Keratinocyte (primary cell): Measurements from ENCODE around the gene GDA. TPM values are rescaled to one million over a fixed set of nuclear protein-coding genes. Genes with fewer than 3 reads are reported as not detected.

Source experiments
- DNase-seq: peaks from one replicate; pipeline ENCODE4 v3.0.0-alpha.2; 2011; ENCODE audit warnings: low read depth, missing footprints, low spot score
- FAIRE-seq: peaks from 2 replicates; lab custom pipeline; 2011; peaks lifted over from hg19 to GRCh38; lab: Jason Lieb, UNC
- H2AFZ ChIP-seq: 2 replicates; pipeline ENCODE4 v1.6.0; 2012; ENCODE audit warnings: low read length, control low read depth, inconsistent platforms; ENCODE audit not compliant: control insufficient read depth
- H3K27ac ChIP-seq: 2 replicates; pipeline ENCODE4 v1.5.1; 2011; ENCODE audit warnings: low read length; ENCODE audit not compliant: control insufficient read depth, insufficient read depth
- H3K27me3 ChIP-seq: 3 replicates; pipeline ENCODE4 v1.6.0; 2011; ENCODE audit warnings: low read length; ENCODE audit not compliant: control insufficient read depth, insufficient read depth; ENCODE audit errors: extremely low read depth
- H3K36me3 ChIP-seq, 2 experiments: 2 replicates in 1 of 2; 3 replicates in 1 of 2; pipeline ENCODE4 v1.5.1; 2011; ENCODE audit warnings: low read length in 2 of 2, mild to moderate bottlenecking in 1 of 2; ENCODE audit not compliant: control insufficient read depth in 2 of 2, insufficient read depth in 2 of 2; ENCODE audit errors: extremely low read depth in 1 of 2
- H3K4me1 ChIP-seq: 3 replicates; pipeline ENCODE4 v1.5.1; 2011; ENCODE audit warnings: low read length; ENCODE audit not compliant: control insufficient read depth, insufficient read depth; ENCODE audit errors: extremely low read depth
- H3K4me2 ChIP-seq: 3 replicates; pipeline ENCODE4 v1.6.0; 2011; ENCODE audit warnings: low read depth, low read length; ENCODE audit not compliant: control insufficient read depth, insufficient read depth; ENCODE audit errors: extremely low read depth
- H3K4me3 ChIP-seq, 3 experiments: fragments of 200-600 bp in 1 of 3; sonication (generic) in 1 of 3; 2 replicates in 2 of 3; 3 replicates in 1 of 3; pipeline ENCODE4 v1.5.1; 2011 to 2016; ENCODE audit warnings: low read length in 3 of 3, mild to moderate bottlenecking in 3 of 3, control low read depth in 2 of 3, inconsistent platforms in 1 of 3, low read depth in 1 of 3, mixed read lengths in 1 of 3, mixed run types in 1 of 3, moderate library complexity in 1 of 3; ENCODE audit not compliant: control insufficient read depth in 2 of 3, insufficient read depth in 2 of 3; ENCODE audit errors: extremely low read depth in 1 of 3
- H3K79me2 ChIP-seq: 2 replicates; pipeline ENCODE4 v1.6.0; 2012; ENCODE audit warnings: low read length; ENCODE audit not compliant: control insufficient read depth, insufficient read depth
- H3K9ac ChIP-seq: 3 replicates; pipeline ENCODE4 v1.6.0; 2011; ENCODE audit warnings: low read length; ENCODE audit not compliant: control insufficient read depth, insufficient read depth; ENCODE audit errors: extremely low read depth
- H3K9me1 ChIP-seq: 3 replicates; pipeline ENCODE4 v1.6.0; 2011; ENCODE audit warnings: low read length; ENCODE audit not compliant: control insufficient read depth, insufficient read depth; ENCODE audit errors: extremely low read depth
- H3K9me3 ChIP-seq: 2 replicates; pipeline ENCODE4 v1.5.1; 2012; ENCODE audit warnings: low read depth, low read length; ENCODE audit not compliant: control insufficient read depth
- H4K20me1 ChIP-seq: 3 replicates; pipeline ENCODE4 v1.6.0; 2011; ENCODE audit warnings: low read length; ENCODE audit not compliant: control insufficient read depth, insufficient read depth; ENCODE audit errors: extremely low read depth
- CTCF ChIP-seq, 3 experiments: IDR thresholded peaks in 1 of 3; conservative IDR thresholded peaks in 1 of 3; optimal IDR thresholded peaks in 1 of 3; 2 replicates in 2 of 3; 3 replicates in 1 of 3; pipeline versions ENCODE3 to v1.5.1; 2011; ENCODE audit warnings: low read length in 3 of 3, mild to moderate bottlenecking in 3 of 3, moderate library complexity in 2 of 3, control low read depth in 1 of 3, inconsistent platforms in 1 of 3; ENCODE audit not compliant: insufficient read depth in 2 of 3; ENCODE audit errors: extremely low read depth in 1 of 3
- EZH2 ChIP-seq: IDR thresholded peaks from one replicate; pipeline ENCODE4 v1.6.1; 2012; ENCODE audit warnings: inconsistent platforms, mild to moderate bottlenecking, low read length, moderate library complexity
- dilution Hi-C: fragments of 300-500 bp; cut with MboI; formaldehyde crosslinking; loops from one replicate; pipeline ENCODE4 v1.7.0; 2020; ENCODE audit warnings: low sequenced_read_pairs; ENCODE audit not compliant: extremely low pct_ligation_motif_present
- polyA minus RNA-seq, 3 experiments: library from RNA; depleted of rRNA, polyadenylated mRNA; stranded (reverse); fragments of >200 nt; gene quantifications; 1 replicate in 1 of 3; 2 replicates in 1 of 3; 3 replicates in 1 of 3; pipeline ENCODE4 v1.2.3, GENCODE V29; 2011
- polyA plus RNA-seq, 5 experiments: library from polyadenylated mRNA; depleted of rRNA in 3 of 5; stranded (reverse) in 3 of 5; stranded (forward) in 1 of 5; unstranded in 1 of 5; fragments of >200 nt; gene quantifications; 1 replicate in 1 of 5; 2 replicates in 3 of 5; 3 replicates in 1 of 5; pipeline versions ENCODE4 v1.2.1 to v1.2.3, GENCODE V29; 2011 to 2012; ENCODE audit warnings: missing spikeins in 2 of 5, low read depth in 1 of 5, low replicate concordance in 1 of 5

Gene GDA
- polyA plus RNA-seq (0.29 to 0.75 TPM (median 0.75 TPM) in 3 replicates), polyA minus RNA-seq (0.20 to 0.67 TPM (median 0.59 TPM) in 3 replicates)
- polyA plus RNA-seq (2011; ENCODE audit: low read depth), result 2.8 TPM
- 0.42 and 0.78 TPM in 2 replicates for polyA plus RNA-seq (2011; cell fraction: cytosol; rRNA removed)
- 1.8 and 1.9 TPM in 2 replicates for polyA plus RNA-seq (2011; cell fraction: nucleus; rRNA removed)
- 0.29 and 4.4 TPM in 2 replicates for polyA plus RNA-seq (2012; ENCODE audit: low replicate concordance)
- 1.7 TPM for polyA minus RNA-seq (2011; cell fraction: cytosol; rRNA and poly(A)+ RNA removed)
- polyA minus RNA-seq (2011; cell fraction: nucleus; rRNA and poly(A)+ RNA removed), result 2.4 and 2.7 TPM in 2 replicates

DNA sequence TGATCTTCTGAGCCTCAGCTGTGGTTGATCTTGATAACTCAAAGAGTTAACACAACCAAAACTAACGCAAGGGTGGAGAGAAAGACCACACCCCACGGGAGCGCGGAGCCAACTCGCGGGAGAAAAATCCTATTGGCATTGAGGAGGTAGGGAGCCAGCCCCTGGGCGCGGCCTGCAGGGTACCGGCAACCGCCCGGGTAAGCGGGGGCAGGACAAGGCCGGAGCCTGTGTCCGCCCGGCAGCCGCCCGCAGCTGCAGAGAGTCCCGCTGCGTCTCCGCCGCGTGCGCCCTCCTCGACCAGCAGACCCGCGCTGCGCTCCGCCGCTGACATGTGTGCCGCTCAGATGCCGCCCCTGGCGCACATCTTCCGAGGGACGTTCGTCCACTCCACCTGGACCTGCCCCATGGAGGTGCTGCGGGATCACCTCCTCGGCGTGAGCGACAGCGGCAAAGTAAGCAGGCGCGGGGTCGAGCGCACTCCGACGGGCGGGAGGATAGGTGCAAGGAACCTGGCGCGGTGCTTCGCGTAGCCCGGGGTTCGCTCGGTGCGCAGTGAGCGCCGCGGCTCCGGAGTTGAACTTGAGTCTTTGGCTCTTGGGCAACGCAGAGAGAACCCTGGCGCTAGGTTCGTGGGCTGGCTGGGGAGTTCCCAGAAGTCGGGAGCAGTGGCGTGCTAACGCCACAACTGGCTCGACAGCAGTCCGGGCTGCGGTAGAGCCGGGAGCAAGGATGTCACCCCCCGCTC is at the start of gene GDA:
Gene GDA (plus strand): TSS at position 210 of the 745 bp plus-strand sequence. CDS start 120 bp downstream, at position 330.
- Histone ChIP-seq H3K4me2 (peak within 1 kb of the TSS; percentile 54), H3K4me3 (peak within 1 kb of the TSS; percentile 25 to 39 (median 35)), H3K27ac (no peak within 1 kb of the TSS), H4K20me1 (no peaks in the 10 kb centered on the region), H2AFZ (peak within 1 kb of the TSS; percentile 75), H3K36me3 (no peaks in the 10 kb centered on the region), H3K79me2 (no peaks in the 10 kb centered on the region), H3K9me3 (no peaks in the 10 kb centered on the region), H3K9ac (no peak within 1 kb of the TSS), H3K4me1 (no peaks in the 10 kb centered on the region), H3K9me1 (no peaks in the 10 kb centered on the region), H3K27me3 (peaks cover 20% of the 10 kb centered on the region)
- dilution Hi-C loops, result no loop called here
- no peak for DNase-seq
- no peak for FAIRE-seq
- TF ChIP-seq CTCF (optimal IDR thresholded peaks at IDR 0.05 in 1 of 3, IDR thresholded peaks at IDR 0.05 in 1 of 3, conservative IDR thresholded peaks at IDR 0.05 in 1 of 3; ENCODE audit: extremely low read depth in 1 of 3, insufficient read depth in 2 of 3, low read length in 3 of 3), result no peak
- TF ChIP-seq EZH2, result peak; percentile 84

- no peaks in the 10 kb centered on the region for H4K20me1 ChIP-seq
- dilution Hi-C loops, result no loop called here
Observed at GRCh38 chr9:72102520-72102919, 46.7 kb upstream of the GDA start.

More at GRCh38 chr9:72102520-72102919, 46.7 kb upstream of the GDA start:
- no peaks in the 10 kb centered on the region for H3K27me3 ChIP-seq
- no peaks in the 10 kb centered on the region for H3K79me2 ChIP-seq
- H3K9me3 ChIP-seq, result no peaks in the 10 kb centered on the region
- no peaks in the 10 kb centered on the region for H3K9me1 ChIP-seq
- FAIRE-seq, result no peak
- no peak overlapping the region for H3K9ac ChIP-seq
- H3K27ac ChIP-seq, result no peak overlapping the region
- H3K4me3 ChIP-seq, result no peak overlapping the region
- H2AFZ ChIP-seq, result no peak overlapping the region
- no peaks in the 10 kb centered on the region for H3K4me1 ChIP-seq
- TF ChIP-seq EZH2 (no peak), CTCF (optimal IDR thresholded peaks at IDR 0.05 in 1 of 3, IDR thresholded peaks at IDR 0.05 in 1 of 3, conservative IDR thresholded peaks at IDR 0.05 in 1 of 3; ENCODE audit: extremely low read depth in 1 of 3, insufficient read depth in 2 of 3, low read length in 3 of 3) (no peak)
- no peak for DNase-seq
- no peaks in the 10 kb centered on the region for H3K36me3 ChIP-seq
- H3K4me2 ChIP-seq, result no peak overlapping the region
